PFSK-1 (cell line): Measurements from ENCODE around the gene RRP9.

Experiments
- FOXP2 ChIP-seq: optimal IDR thresholded peaks from 2 replicates; pipeline ENCODE3; 2011; ENCODE audit warnings: borderline replicate concordance, control low read depth, inconsistent platforms; ENCODE audit not compliant: insufficient read depth; ENCODE audit errors: extremely low read length, extremely low read depth
- POLR2AphosphoS5 ChIP-seq: IDR thresholded peaks from 2 replicates; pipeline ENCODE4 v1.6.1; 2012; ENCODE audit warnings: low read depth, mild to moderate bottlenecking, control low read depth, low read length, moderate library complexity
- SIN3A ChIP-seq: IDR thresholded peaks from 2 replicates; pipeline ENCODE4 v1.6.1; 2012; ENCODE audit warnings: mild to moderate bottlenecking, low read length, moderate library complexity, borderline replicate concordance; ENCODE audit not compliant: insufficient read depth
- TAF1 ChIP-seq: IDR thresholded peaks from 2 replicates; pipeline ENCODE4 v1.6.1; 2012; ENCODE audit warnings: low read length, control low read depth, borderline replicate concordance; ENCODE audit not compliant: insufficient read depth
- TF ChIP-seq, protein P1 (sequence below), 2 experiments: IDR thresholded peaks; 2 replicates each; pipeline versions ENCODE4 v1.6.1 to v1.8.0; 2011 to 2012; ENCODE audit warnings: low read depth in 2 of 2, low read length in 2 of 2, control low read depth in 1 of 2, inconsistent platforms in 1 of 2, mild to moderate bottlenecking in 1 of 2, moderate library complexity in 1 of 2; ENCODE audit not compliant: insufficient read depth in 1 of 2

Gene RRP9

DNA sequence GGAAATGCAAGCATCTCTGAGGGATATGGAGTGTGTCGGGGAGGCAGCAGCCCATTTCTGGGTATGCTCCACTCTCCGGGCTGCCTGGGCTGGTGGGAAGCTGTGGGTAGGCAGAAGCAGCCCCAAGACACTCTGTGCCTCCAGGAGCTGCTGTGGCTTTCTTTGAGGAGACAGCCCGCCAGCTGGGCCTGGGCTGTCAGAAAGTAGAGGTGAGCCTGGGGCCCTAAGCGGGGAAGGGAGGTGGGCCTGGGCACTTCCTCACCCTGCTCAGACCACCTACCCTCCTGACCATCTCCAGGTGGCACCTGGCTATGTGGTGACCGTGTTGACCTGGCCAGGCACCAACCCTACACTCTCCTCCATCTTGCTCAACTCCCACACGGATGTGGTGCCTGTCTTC, 43.4 kb upstream of the RRP9 start:
- TF ChIP-seq FOXP2: no peak
- TF ChIP-seq, protein P1, sequence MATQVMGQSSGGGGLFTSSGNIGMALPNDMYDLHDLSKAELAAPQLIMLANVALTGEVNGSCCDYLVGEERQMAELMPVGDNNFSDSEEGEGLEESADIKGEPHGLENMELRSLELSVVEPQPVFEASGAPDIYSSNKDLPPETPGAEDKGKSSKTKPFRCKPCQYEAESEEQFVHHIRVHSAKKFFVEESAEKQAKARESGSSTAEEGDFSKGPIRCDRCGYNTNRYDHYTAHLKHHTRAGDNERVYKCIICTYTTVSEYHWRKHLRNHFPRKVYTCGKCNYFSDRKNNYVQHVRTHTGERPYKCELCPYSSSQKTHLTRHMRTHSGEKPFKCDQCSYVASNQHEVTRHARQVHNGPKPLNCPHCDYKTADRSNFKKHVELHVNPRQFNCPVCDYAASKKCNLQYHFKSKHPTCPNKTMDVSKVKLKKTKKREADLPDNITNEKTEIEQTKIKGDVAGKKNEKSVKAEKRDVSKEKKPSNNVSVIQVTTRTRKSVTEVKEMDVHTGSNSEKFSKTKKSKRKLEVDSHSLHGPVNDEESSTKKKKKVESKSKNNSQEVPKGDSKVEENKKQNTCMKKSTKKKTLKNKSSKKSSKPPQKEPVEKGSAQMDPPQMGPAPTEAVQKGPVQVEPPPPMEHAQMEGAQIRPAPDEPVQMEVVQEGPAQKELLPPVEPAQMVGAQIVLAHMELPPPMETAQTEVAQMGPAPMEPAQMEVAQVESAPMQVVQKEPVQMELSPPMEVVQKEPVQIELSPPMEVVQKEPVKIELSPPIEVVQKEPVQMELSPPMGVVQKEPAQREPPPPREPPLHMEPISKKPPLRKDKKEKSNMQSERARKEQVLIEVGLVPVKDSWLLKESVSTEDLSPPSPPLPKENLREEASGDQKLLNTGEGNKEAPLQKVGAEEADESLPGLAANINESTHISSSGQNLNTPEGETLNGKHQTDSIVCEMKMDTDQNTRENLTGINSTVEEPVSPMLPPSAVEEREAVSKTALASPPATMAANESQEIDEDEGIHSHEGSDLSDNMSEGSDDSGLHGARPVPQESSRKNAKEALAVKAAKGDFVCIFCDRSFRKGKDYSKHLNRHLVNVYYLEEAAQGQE (IDR thresholded peaks at IDR 0.05; ENCODE audit: insufficient read depth in 1 of 2, low read depth in 2 of 2, low read length in 2 of 2): no peak
- TF ChIP-seq POLR2AphosphoS5: no peak
- no peak for TF ChIP-seq TAF1
- TF ChIP-seq SIN3A: no peak

DNA sequence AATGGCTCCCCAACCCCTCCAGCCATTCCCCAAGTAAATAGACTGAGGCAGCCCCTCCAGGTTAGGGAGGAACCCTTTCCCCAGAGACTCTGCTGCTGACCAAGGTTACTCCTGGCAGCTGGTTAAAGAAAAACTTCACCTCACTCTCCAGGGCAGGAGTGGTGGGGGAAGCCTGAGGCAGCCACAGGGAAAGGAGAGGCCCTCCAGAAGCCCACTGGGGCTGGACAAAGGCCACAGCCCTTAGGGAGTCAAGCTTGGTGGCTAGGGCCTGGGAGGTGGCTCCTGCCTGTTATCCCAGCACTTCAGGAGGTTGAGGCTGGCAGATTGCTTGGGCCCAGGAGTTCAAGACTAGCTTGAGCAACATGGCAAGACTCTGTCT, 42.6 kb upstream of the RRP9 start:
- TF ChIP-seq POLR2AphosphoS5: no peak
- no peak for TF ChIP-seq FOXP2
- TF ChIP-seq SIN3A: no peak
- TF ChIP-seq, protein P1 (IDR thresholded peaks at IDR 0.05; ENCODE audit: insufficient read depth in 1 of 2, low read depth in 2 of 2, low read length in 2 of 2): no peak
- no peak for TF ChIP-seq TAF1

DNA sequence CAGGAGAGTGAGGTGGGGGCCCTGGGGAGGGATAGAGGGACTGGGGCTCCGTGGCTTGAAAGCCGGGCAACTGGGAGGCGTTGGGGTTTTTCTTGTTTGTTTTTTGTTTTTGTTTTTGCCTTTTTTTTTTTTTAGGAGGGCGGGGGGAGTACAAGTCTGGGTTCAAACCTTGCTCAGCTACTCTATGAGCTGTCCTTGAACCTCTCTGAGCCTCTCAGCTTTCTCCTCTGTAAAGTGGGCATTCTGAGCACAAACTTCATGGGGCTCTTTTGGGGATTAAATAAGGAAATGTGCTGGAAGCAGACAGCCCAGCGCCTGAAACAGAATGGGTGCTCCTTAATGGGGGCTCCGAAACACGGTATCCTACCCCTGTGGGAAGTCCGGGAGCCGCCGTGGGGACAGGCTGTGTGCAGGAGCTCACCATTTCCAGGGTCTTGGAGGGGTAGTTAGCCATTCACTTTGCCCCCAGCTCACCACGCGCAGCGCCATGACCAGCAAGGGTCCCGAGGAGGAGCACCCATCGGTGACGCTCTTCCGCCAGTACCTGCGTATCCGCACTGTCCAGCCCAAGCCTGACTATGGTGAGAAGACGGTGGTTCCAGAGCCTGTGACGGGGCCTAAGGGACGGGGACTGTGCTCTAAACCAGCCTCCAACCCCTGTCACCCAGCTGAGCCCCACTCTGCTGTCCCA, 42.0 kb upstream of the RRP9 start:
- TF ChIP-seq SIN3A (no peak), FOXP2 (no peak), TAF1 (no peak), POLR2AphosphoS5 (no peak)
- TF ChIP-seq, protein P1 (IDR thresholded peaks at IDR 0.05; ENCODE audit: insufficient read depth in 1 of 2, low read depth in 2 of 2, low read length in 2 of 2): no peak

DNA sequence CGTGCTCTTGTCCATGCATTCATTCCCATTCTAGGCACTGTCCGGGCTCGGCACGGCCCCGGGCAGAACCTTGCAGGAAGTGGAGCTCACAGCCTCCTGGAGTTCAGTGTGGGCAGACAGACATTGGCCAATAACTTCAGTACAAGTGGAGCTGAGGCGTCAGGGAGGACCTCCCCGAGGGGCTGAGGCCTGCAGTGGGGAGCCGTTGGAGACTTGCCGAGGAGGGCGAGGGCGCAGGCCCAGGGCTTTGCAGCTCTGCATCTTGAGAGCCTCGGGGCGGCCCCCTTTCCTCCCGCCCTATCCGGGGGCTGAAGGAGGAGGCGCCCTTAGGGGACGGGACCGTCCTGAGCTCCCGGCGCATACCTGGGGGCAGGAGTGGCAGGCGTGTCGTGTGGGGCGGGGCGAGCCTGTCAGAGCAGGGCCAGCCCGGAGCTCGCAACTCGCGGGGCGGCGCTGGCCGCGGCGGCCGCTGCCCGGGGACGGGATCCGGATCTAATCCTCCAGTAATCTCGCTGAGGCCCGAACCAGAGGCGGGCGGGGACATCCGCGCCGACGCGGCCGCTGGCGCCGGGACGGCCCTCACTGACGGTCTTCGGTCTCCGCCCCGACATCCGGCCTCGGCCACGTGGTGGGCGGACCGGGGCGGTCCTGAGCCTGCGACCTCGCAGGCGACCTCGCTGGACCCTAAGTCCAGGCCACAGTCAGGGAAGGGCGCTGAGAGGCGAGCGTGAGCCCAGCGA, 41.3 kb upstream of the RRP9 start, which contains the start of gene ACY1:
ACY1 (plus strand) TSS at position 698 of the 740 bp plus-strand sequence. CDS start 530 bp downstream, outside the sequence.
- TF ChIP-seq TAF1: peak; percentile 73; the same call in 1 of the 2 replicates
- no peak for TF ChIP-seq SIN3A
- TF ChIP-seq POLR2AphosphoS5: peak; percentile 86

DNA sequence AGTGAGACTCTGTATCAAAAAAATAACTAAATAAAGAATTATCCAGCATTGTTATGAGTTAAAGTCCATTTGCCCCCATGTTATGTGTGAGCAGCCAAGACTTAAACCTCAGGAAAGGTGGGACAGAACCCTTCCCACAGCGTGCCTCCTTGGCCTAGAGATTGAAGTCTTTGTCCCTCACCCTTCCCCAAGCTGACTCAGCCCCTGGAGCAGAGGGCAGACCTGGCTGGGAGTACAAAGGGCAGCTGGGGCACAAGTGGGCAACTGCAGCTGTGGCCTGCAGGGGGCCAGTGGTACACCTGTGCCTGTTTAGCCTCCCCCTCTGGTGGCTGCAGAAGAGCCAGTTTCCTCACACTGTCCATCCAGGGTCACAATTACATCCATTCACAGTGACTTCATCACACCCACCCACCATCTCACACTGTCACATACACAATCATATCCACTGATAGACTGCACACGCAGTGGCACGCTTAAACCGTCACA, 40.7 kb upstream of the RRP9 start:
- TF ChIP-seq TAF1 (no peak), FOXP2 (no peak), POLR2AphosphoS5 (no peak), SIN3A (no peak)
- TF ChIP-seq, protein P1 (IDR thresholded peaks at IDR 0.05; ENCODE audit: insufficient read depth in 1 of 2, low read depth in 2 of 2, low read length in 2 of 2): no peak
